ENCODE results near the gene CELA3A.
"Not testable (repeated sequence)": the region's sequence is repeated elsewhere in the genome, so short reads cannot be mapped to it uniquely, and the experiment has no call there.

The CELA3A gene, protein sequence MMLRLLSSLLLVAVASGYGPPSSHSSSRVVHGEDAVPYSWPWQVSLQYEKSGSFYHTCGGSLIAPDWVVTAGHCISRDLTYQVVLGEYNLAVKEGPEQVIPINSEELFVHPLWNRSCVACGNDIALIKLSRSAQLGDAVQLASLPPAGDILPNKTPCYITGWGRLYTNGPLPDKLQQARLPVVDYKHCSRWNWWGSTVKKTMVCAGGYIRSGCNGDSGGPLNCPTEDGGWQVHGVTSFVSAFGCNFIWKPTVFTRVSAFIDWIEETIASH

DNA sequence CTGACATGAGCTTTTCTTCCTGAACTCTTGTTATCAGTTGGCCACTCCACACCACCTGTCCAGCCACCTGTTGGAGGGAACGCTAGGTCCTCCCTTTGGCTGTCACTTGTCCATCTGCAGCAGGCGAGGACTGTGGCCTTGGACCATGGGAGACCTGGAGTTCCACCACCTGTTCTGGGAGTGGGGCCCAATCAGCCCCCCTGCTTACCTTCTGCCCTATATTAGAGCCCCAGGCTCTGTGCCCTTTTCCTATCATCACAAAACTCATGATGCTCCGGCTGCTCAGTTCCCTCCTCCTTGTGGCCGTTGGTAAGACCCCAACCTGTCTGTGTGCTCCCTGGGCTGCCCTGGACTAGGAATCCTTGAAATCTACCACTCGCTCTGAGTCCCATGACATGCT, at the start of gene CELA3A:
Gene CELA3A, plus strand, starts transcription at position 249 of the 400 bp plus-strand sequence. Its CDS starts 18 bp downstream, at position 267.
- DNase-seq (no peak), ATAC-seq (replicated peaks) (no peak)
- Mint-ChIP-seq H3K27me3 (peaks cover 5 to 6% of the 10 kb centered on the region in 2 donors), H3K36me3 (no peaks in the 10 kb centered on the region), H3K9me3 (no peaks in the 10 kb centered on the region), H3K27ac (no peak within 1 kb of the TSS), H3K4me1 (no peaks in the 10 kb centered on the region), H3K4me3 (no peak within 1 kb of the TSS)

DNA sequence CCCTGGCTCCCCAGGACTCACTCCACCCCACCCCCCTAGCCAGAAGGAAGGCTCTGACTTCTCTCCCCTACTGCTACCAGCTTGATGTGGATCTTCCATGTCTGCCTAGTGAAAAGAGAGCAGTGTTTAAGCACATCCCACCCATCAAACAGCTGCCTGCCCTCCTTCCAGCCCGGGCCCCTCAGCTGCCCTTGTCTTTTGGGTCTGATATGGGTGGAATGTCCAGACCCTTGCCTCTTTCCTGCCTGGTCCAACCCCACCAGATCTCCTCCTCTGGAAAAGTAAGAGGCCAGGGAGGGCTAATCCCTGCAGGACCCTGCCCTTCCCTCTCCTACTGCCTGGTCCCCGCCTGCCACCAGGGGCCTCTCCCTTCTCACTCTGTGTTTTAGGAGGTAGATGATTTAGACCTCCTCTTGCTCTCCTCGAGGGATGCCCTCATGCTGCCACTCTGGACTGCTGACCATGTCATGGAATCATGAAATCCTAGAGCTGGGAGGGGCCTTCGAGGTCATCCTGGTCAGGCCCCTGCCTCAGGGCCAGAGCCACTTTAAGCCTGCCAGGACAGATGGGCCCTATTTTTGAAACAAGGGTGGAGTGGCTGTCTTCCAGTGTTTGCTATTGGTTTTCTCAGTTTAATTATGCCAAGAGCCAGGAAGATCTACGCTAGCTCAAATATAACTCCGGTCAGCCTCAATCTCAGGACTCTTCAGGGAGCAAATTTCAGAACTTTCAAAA, 48.5 kb upstream of the CELA3A start:
- Mint-ChIP-seq H3K27me3 (peaks cover 5 to 13% of the 10 kb centered on the region in 2 donors), H3K4me3 (no peak overlapping the region), H3K27ac (no peak overlapping the region), H3K36me3 (no peaks in the 10 kb centered on the region), H3K9me3 (no peaks in the 10 kb centered on the region), H3K4me1 (peaks cover 3 to 14% of the 10 kb centered on the region in 2 donors)
- DNase-seq (no peak), ATAC-seq (replicated peaks) (no peak)

DNA sequence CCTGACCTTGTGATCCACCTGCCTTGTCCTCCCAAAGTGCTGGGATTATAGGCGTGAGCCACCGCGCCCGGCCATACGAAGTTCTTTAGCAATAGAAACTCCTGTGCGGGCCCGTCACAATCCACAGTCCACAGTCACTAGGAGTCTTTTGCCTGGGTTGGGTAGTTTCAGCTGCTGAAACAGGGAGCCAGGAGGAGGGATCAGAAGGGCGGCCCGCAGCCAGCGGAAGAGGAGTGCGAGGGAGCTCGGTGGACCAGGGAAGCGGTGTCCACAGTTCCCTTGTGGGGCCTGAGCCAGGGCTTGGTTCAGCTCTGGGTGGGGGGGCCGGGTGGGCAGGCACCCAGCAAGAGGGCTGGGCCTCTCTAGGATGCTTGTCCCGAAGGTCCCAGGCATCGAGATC, 46.4 kb upstream of the CELA3A start:
- DNase-seq = no peak
- ATAC-seq (replicated peaks) = no peak
- Mint-ChIP-seq H3K9me3 (no peaks in the 10 kb centered on the region), H3K4me3 (no peak overlapping the region), H3K27me3 (peaks cover 11 to 26% of the 10 kb centered on the region in 2 donors), H3K4me1 (peaks cover 3 to 21% of the 10 kb centered on the region in 2 donors), H3K36me3 (no peaks in the 10 kb centered on the region), H3K27ac (no peak overlapping the region)

DNA sequence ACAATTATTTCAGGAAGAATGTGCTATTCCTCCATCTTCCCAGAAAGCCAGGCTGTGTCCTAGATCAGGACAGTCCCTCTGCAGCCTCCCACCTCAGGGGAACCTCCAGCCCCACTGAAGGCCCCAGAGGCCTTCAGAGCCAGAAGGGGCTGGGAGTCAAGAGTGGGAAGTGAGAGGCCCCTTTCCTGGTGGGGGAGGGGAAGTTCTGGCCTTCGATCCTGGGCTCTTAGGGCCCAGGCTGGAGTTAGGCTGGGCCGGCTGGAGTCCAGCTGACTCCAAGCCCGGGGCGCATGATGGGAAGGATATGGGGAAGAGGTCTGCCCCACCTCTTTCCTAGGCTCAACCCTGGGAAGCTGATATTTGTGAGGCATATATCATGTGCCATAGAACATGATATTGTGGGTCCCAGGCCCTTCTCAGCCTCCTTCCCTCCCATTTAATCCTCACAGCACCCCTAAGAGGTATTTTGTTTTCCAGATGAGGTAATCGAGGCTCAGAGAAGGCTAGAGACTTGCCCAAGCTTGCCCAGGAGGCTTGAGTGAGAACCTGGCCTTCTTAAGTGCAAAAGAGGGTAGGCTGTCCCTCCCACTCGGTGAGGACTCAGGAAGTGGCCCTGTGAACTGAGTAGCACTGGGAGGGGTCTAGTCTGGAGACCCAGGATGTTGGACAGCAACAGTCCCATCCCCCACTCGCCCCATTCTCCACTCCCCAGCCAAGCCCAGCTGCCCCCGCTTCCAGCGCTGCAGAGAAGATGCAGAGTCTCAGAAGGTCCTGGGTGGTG, 45.8 kb upstream of the CELA3A start:
- no peaks in the 10 kb centered on the region for H3K9me3 Mint-ChIP-seq
- H3K27ac Mint-ChIP-seq = peak overlapping the region; percentile 25
- no peaks in the 10 kb centered on the region for H3K36me3 Mint-ChIP-seq
- ATAC-seq (replicated peaks) (no peak), DNase-seq (no peak)
- H3K4me1 Mint-ChIP-seq = peaks cover 3 to 21% of the 10 kb centered on the region in 2 donors
- H3K27me3 Mint-ChIP-seq = peaks cover 11 to 26% of the 10 kb centered on the region in 2 donors
- no peak overlapping the region for H3K4me3 Mint-ChIP-seq

DNA sequence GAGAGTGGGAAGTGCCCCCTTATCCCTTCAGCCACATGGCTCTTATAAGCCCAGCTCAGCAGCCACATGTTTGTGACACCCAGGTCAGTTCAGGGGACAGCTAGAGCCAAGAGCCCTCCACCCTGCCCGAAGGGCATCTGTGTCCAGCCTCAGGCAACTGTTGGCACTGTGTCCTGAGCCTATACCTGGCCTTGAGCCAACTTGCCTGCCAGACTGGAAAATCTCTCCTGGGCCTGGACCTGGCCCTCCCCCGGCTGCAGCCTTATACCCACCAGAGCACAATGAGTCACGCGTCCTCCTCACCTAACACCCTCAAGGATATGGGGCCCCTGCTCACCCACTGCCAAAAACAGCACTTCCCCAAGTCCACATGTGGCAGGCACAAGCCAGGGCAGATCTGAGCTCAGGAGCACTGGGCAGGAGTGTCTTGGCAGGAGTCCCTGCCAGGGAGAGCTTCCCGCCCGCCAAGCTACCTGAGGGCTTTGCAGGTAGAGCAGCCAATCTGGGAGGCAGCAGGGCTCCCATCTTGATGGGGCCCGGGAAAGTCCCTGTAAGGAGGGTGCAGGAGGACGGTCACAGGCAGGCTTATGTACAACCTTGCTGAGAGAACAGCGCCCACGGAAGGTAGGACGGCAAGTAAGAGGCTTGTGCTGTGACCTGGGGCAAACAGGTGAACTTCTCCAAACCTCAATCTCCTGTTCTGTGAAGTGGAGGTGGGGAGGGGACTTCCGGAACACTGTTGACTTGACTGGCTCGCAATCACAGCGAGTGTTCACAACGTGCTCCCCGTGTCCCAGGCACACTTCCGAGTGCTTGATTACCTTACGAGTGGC, 44.5 kb upstream of the CELA3A start:
- ATAC-seq (replicated peaks) = peak; percentile 38 to 48
- H3K4me3 Mint-ChIP-seq = no peak overlapping the region
- H3K9me3 Mint-ChIP-seq = no peaks in the 10 kb centered on the region
- peaks cover 11 to 26% of the 10 kb centered on the region in 2 donors for H3K27me3 Mint-ChIP-seq
- peaks cover 3 to 21% of the 10 kb centered on the region in 2 donors for H3K4me1 Mint-ChIP-seq
- no peak overlapping the region for H3K27ac Mint-ChIP-seq
- H3K36me3 Mint-ChIP-seq = no peaks in the 10 kb centered on the region
- DNase-seq = no peak

DNA sequence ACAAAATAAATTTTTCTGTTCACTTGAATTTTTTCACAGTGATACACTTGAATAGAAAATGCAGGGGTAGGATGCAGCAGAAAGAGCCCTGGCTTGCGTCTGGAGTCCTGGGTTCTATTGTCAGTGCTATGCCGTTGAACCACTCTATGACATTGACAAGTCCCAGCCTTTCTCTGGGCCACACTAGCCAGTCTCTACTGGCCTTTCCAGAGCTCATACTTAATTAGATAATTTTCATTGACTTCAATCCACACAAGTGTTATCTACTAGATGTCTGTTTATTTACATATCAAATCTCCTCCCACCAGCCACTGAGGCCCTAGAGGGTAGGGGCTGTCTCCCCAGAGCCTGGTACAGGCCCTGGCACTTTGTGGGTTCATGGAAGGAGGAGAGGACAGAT, 40.1 kb upstream of the CELA3A start:
- ATAC-seq (replicated peaks) = no peak
- Mint-ChIP-seq H3K4me1 (peaks cover 10 to 27% of the 10 kb centered on the region in 2 donors), H3K36me3 (no peaks in the 10 kb centered on the region), H3K9me3 (no peaks in the 10 kb centered on the region), H3K27me3 (peaks cover 22 to 39% of the 10 kb centered on the region in 2 donors), H3K4me3 (no peak overlapping the region), H3K27ac (no peak overlapping the region)
- no peak for DNase-seq

DNA sequence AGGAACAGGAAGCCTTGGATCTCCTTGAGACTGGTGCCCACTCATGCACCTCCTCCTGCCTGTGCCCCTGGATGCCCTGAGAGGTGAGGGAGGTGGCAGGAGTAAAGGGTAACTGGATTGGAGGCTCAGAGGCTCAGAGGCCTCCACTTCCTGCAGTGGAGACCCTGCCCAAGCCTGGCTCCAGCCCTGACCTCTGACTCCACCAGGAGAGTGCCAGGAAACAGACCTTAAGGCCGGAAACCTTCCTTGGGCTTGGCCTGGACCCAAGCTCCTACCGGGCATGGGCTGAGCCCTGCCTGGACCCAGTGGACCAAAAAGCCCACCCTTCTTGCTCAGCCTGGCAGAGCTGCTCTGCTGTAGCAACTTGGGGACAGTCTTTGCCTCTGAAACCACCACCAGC, 39.7 kb upstream of the CELA3A start:
- Mint-ChIP-seq H3K27me3 (peaks cover 20 to 37% of the 10 kb centered on the region in 2 donors), H3K4me3 (no peak overlapping the region), H3K9me3 (no peaks in the 10 kb centered on the region), H3K27ac (no peak overlapping the region), H3K4me1 (peaks cover 10 to 24% of the 10 kb centered on the region in 2 donors), H3K36me3 (no peaks in the 10 kb centered on the region)
- ATAC-seq (replicated peaks) = no peak
- no peak for DNase-seq

DNA sequence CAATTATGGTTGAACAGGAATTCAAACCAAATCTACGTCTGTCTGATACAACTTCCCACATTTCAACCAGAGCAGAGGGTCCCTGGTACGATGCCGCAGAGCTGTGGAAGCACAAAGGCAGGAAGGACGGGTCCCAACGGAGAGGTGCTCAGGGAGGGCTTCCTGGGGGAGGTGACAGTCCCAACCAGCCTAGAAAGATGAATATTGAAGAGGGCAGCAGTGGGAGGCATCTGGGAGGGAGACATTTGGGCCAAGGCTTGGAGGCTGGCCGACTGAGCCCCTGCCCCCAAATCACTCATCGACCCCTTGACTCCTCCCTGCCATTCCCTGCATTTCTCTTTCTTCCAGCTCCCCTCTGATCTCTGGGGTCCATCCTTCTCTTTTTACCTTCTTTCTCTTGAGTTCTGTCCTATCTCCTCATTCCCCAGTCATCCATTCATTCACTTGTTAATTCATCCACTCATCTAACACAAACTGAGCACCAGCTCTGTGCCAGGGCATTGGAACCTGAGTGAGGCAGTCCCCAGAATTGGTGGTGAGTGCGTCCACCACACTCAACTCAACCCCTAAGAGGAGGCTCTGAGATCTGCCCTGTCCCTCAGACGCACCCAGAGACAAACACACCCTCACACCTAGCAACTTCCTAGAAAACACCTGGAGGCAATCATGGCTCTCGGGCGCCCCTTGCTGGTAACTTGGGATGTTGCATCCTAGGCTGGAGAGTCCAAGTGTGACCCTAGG, 37.8 kb upstream of the CELA3A start:
- ATAC-seq (replicated peaks) = peak; percentile 95 to 98
- peak overlapping the region; percentile 68 for H3K27ac Mint-ChIP-seq

DNA sequence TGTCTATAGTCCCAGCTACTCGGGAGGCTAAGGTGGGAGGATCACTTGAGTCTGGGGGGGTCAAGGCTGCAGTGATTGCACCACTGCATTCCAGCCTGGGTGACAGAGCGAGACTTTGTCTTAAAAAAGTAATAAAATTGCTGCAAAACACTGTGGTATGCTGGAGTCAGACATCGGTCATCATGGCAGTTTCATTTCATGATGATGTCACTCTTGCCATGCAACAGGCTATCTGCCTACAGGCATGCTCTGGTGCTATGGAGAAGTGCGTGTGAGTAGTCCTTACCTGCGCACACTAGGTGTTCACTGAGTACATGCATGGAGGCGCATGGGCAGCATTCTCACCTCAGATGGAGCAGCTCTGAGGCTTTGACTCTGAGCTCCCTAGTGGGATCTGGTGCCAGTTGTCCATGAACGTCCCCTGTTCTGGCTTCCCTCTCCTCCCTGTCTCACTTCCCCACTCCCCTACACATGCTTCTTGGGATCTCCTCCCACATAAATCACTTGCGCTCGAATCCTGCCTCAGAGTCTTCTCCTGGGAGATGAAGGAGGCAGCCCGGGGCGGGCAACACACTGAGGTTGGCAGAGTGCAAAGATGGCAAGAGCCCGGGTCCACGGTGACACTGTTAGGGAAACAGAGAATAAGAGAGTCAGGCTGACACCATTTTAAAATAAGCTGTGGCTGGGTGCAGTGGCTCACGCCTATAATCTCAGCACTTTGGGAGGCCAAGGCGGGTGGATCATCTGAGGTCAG, 35.0 kb upstream of the CELA3A start:
- Mint-ChIP-seq H3K27me3 (peaks cover 14 to 20% of the 10 kb centered on the region in 2 donors), H3K36me3 (no peaks in the 10 kb centered on the region), H3K4me3 (no peak overlapping the region), H3K9me3 (no peaks in the 10 kb centered on the region), H3K4me1 (peaks cover 5 to 7% of the 10 kb centered on the region in 2 donors), H3K27ac (no peak overlapping the region)
- DNase-seq (no peak), ATAC-seq (replicated peaks) (no peak)

More for the DNA sequence above, 37.8 kb upstream of the CELA3A start:
- Mint-ChIP-seq H3K4me1 (peaks cover 5 to 7% of the 10 kb centered on the region in 2 donors), H3K36me3 (no peaks in the 10 kb centered on the region), H3K4me3 (no peak overlapping the region), H3K9me3 (no peaks in the 10 kb centered on the region), H3K27me3 (peaks cover 14 to 23% of the 10 kb centered on the region in 2 donors)
- DNase-seq = peak; percentile 70

DNA sequence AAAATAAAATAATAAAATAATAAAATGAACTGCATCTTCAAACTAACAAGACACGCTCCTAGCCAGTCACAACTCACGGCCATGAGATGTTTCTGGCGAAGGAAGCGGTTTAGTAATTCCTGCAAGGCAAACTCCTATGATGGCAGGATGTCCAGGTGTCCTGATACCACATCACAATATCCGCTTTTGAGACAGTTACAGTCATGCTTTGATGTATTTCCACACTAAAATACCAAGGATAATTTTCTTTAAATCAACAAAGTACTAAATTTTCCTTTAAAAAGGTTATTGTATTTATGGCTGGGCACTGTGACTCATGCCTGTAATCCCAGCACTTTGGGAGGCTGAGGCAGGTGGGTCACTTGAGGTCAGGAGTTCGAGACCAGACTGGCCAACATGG, 34.2 kb upstream of the CELA3A start:
- not testable (repeated sequence) for H3K36me3 Mint-ChIP-seq; H3K27ac Mint-ChIP-seq; DNase-seq; H3K4me3 Mint-ChIP-seq; H3K4me1 Mint-ChIP-seq; H3K9me3 Mint-ChIP-seq; ATAC-seq (replicated peaks)
- peaks cover 14 to 20% of the 10 kb centered on the region in 2 donors for H3K27me3 Mint-ChIP-seq

DNA sequence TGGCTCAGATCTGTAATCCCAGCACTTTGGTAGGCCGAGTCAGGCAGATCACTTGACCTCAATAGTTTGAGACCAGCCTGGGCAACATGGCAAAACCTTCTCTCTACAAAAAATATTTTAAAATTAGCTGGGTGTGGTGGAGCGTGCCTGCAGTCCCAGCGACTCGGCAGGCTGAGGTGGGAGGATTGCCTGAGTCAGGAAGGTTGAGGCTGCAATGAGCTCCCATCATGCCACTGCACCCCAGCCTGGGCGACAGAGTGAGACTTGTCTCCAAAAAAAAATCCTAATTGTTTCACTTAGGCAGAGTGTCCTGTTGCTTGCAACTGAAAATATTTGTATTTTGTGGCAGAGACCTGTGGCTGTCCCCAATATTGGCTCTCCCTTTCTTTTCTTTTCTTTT, 32.4 kb upstream of the CELA3A start:
- not testable (repeated sequence) for H3K4me3 Mint-ChIP-seq; DNase-seq; H3K27ac Mint-ChIP-seq; H3K4me1 Mint-ChIP-seq; H3K36me3 Mint-ChIP-seq; ATAC-seq (replicated peaks); H3K9me3 Mint-ChIP-seq
- peaks cover 8 to 15% of the 10 kb centered on the region in 2 donors for H3K27me3 Mint-ChIP-seq

DNA sequence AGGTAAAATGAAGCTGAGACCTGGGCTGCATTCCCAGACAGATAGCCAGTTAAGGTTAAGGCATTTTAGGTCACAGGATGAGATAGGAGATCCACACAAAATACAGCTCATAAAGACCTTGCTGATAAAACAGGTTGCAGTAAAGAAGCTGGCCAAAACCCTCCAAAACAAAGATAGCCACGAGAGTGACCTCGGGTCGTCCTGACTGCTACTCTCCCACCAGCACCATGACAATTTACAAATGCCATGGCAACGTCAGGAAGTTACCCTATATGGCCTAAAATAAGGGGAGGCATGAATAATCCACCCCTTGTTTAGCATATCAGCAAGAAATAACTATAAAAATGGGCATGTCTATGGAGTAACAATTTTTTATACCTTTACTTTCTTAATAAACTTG, 30.9 kb upstream of the CELA3A start:
- H3K27me3 Mint-ChIP-seq; DNase-seq; H3K9me3 Mint-ChIP-seq; H3K4me1 Mint-ChIP-seq; H3K4me3 Mint-ChIP-seq; ATAC-seq (replicated peaks); H3K36me3 Mint-ChIP-seq; H3K27ac Mint-ChIP-seq: not testable (repeated sequence)

DNA sequence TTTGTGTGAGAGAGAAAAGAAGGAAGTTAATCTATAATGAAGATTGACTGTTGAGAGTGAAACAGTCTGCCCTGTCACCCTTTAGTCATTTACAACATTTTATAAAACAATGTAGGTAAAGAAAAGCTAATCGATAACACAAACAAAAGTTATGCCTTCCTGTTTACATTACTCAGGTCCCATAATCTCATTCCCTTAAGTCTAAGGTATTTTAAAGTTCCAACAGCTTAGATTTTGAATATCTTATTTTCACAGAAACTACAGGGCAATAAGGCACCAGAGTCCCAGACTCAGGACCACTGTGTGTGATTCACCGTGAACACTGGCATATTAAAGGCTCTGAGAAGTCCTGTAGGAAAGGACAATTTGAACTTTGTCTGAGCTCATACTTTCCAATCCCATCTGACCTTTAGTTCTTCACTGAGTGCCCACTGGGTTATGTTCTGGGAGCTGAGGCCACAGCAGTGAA, 28.4 kb upstream of the CELA3A start:
- H3K27ac Mint-ChIP-seq; ATAC-seq (replicated peaks); H3K4me3 Mint-ChIP-seq; H3K4me1 Mint-ChIP-seq; DNase-seq; H3K36me3 Mint-ChIP-seq; H3K9me3 Mint-ChIP-seq: not testable (repeated sequence)
- peaks cover 17 to 18% of the 10 kb centered on the region in 2 donors for H3K27me3 Mint-ChIP-seq
